ENCODE results near the gene ITGA1. TPM values are rescaled to one million over a fixed set of nuclear protein-coding genes. Genes with fewer than 3 reads are reported as not detected.

The ITGA1 gene
- total RNA-seq, 1 experiment from 2014 or later, result 1.6 TPM

DNA sequence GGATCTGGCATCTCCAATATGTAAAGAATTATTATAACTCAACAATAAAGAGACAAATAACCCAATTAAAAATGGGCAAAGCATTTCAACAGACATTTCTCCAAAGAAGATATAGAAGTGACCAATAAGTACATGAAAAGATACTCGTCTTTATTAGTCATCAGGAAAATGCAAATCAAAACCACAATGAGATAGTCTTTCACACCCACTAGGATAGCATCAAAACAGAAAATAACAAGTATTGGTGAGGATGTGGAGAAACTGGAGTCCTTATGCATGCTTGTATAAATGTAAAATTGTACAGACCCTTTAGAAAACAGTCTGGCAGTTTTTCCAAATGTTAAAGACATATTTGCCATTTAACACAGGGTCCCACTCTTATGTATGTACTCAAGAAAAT, 39.1 kb upstream of the ITGA1 start:
- POLR2A ChIA-PET, result no interaction called here
- CTCF ChIA-PET, result no interaction called here
- DNase-seq (ENCODE audit: low read depth, low spot score) (no peak), ATAC-seq (no peak)
- intact Hi-C loops (cut with micrococcal nuclease; ENCODE audit: unreplicated experiment) (no loop called here), in situ Hi-C loops (cut with HindIII; ENCODE audit: low pct_unique_long_range_greater_than_20kb, low sequenced_read_pairs) (no loop called here)
- no peak overlapping the region for H3K27ac ChIP-seq (ENCODE audit: low read length)
- no peaks in the 10 kb centered on the region for H3K9me3 ChIP-seq (ENCODE audit: control insufficient read depth, insufficient read depth, low read depth, low read length)
- H3K36me3 ChIP-seq (ENCODE audit: control insufficient read depth, insufficient read depth, low read length), result no peaks in the 10 kb centered on the region
- TF ChIP-seq, protein P1, sequence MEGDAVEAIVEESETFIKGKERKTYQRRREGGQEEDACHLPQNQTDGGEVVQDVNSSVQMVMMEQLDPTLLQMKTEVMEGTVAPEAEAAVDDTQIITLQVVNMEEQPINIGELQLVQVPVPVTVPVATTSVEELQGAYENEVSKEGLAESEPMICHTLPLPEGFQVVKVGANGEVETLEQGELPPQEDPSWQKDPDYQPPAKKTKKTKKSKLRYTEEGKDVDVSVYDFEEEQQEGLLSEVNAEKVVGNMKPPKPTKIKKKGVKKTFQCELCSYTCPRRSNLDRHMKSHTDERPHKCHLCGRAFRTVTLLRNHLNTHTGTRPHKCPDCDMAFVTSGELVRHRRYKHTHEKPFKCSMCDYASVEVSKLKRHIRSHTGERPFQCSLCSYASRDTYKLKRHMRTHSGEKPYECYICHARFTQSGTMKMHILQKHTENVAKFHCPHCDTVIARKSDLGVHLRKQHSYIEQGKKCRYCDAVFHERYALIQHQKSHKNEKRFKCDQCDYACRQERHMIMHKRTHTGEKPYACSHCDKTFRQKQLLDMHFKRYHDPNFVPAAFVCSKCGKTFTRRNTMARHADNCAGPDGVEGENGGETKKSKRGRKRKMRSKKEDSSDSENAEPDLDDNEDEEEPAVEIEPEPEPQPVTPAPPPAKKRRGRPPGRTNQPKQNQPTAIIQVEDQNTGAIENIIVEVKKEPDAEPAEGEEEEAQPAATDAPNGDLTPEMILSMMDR (IDR thresholded peaks at IDR 0.05), result no peak
- TF ChIP-seq TCF7L2 (IDR thresholded peaks at IDR 0.05; ENCODE audit: low read depth, low read length) (no peak), SIN3A (IDR thresholded peaks at IDR 0.05; ENCODE audit: borderline replicate concordance, insufficient read depth, low read depth, low read length) (no peak), POLR2AphosphoS5 (IDR thresholded peaks at IDR 0.05; ENCODE audit: low read depth, low read length) (no peak)
- TF ChIP-seq, protein P2, sequence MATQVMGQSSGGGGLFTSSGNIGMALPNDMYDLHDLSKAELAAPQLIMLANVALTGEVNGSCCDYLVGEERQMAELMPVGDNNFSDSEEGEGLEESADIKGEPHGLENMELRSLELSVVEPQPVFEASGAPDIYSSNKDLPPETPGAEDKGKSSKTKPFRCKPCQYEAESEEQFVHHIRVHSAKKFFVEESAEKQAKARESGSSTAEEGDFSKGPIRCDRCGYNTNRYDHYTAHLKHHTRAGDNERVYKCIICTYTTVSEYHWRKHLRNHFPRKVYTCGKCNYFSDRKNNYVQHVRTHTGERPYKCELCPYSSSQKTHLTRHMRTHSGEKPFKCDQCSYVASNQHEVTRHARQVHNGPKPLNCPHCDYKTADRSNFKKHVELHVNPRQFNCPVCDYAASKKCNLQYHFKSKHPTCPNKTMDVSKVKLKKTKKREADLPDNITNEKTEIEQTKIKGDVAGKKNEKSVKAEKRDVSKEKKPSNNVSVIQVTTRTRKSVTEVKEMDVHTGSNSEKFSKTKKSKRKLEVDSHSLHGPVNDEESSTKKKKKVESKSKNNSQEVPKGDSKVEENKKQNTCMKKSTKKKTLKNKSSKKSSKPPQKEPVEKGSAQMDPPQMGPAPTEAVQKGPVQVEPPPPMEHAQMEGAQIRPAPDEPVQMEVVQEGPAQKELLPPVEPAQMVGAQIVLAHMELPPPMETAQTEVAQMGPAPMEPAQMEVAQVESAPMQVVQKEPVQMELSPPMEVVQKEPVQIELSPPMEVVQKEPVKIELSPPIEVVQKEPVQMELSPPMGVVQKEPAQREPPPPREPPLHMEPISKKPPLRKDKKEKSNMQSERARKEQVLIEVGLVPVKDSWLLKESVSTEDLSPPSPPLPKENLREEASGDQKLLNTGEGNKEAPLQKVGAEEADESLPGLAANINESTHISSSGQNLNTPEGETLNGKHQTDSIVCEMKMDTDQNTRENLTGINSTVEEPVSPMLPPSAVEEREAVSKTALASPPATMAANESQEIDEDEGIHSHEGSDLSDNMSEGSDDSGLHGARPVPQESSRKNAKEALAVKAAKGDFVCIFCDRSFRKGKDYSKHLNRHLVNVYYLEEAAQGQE (IDR thresholded peaks at IDR 0.05; ENCODE audit: insufficient read depth in 1 of 2, low read depth in 2 of 2, low read length in 1 of 2), result no peak
- no peak overlapping the region for H3K4me3 ChIP-seq (ENCODE audit: low read depth in 2 of 2, low read length in 2 of 2)
- no peaks in the 10 kb centered on the region for H3K27me3 ChIP-seq (ENCODE audit: control insufficient read depth, insufficient read depth, low read length)
- no peaks in the 10 kb centered on the region for H3K4me1 ChIP-seq (ENCODE audit: control insufficient read depth, insufficient read depth, low read length)
- no TSS peak for BruUV-seq (replicated peaks)

DNA sequence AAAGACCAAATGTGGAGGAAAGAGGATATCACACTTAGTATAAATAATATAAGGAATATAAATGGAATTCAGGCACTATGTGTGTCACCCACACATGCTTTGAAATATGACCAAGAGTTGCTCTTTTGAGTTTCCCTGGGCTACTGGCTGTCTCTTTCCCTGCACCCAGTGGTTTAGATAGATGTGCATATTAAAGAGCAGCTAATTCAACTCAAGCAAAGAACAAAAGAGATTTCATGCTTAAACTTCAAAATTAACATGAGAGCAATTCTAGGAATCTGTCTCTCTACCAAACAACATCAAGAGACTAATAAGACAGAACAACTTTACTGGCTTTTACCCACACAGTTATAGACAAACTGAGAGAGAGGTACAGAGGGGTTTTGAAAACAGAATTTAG, 38.0 kb upstream of the ITGA1 start:
- intact Hi-C loops (cut with micrococcal nuclease; ENCODE audit: unreplicated experiment) (no loop called here), in situ Hi-C loops (cut with HindIII; ENCODE audit: low pct_unique_long_range_greater_than_20kb, low sequenced_read_pairs) (no loop called here)
- H3K9me3 ChIP-seq (ENCODE audit: control insufficient read depth, insufficient read depth, low read depth, low read length), result no peaks in the 10 kb centered on the region
- BruUV-seq (replicated peaks), result no TSS peak
- TF ChIP-seq POLR2AphosphoS5 (IDR thresholded peaks at IDR 0.05; ENCODE audit: low read depth, low read length) (no peak), SIN3A (IDR thresholded peaks at IDR 0.05; ENCODE audit: borderline replicate concordance, insufficient read depth, low read depth, low read length) (no peak), TCF7L2 (IDR thresholded peaks at IDR 0.05; ENCODE audit: low read depth, low read length) (no peak)
- TF ChIP-seq, protein P2 (IDR thresholded peaks at IDR 0.05; ENCODE audit: insufficient read depth in 1 of 2, low read depth in 2 of 2, low read length in 1 of 2), result no peak
- TF ChIP-seq, protein P1 (IDR thresholded peaks at IDR 0.05), result no peak
- DNase-seq (ENCODE audit: low read depth, low spot score), result no peak
- ChIA-PET CTCF (no interaction called here), POLR2A (no interaction called here)
- H3K4me3 ChIP-seq (ENCODE audit: low read depth in 2 of 2, low read length in 2 of 2), result no peak overlapping the region
- no peak overlapping the region for H3K27ac ChIP-seq (ENCODE audit: low read length)
- no peaks in the 10 kb centered on the region for H3K4me1 ChIP-seq (ENCODE audit: control insufficient read depth, insufficient read depth, low read length)
- H3K36me3 ChIP-seq (ENCODE audit: control insufficient read depth, insufficient read depth, low read length), result no peaks in the 10 kb centered on the region
- no peak for ATAC-seq
- no peaks in the 10 kb centered on the region for H3K27me3 ChIP-seq (ENCODE audit: control insufficient read depth, insufficient read depth, low read length)

Measured in Panc1 (cell line).